ENCODE results near the gene TNFRSF18.
A peak's percentile ranks its signal among the peaks of the same experiment; 100 is the strongest.
"Not testable (repeated sequence)": the region's sequence is repeated elsewhere in the genome, so short reads cannot be mapped to it uniquely, and the experiment has no call there.

The TNFRSF18 gene

DNA sequence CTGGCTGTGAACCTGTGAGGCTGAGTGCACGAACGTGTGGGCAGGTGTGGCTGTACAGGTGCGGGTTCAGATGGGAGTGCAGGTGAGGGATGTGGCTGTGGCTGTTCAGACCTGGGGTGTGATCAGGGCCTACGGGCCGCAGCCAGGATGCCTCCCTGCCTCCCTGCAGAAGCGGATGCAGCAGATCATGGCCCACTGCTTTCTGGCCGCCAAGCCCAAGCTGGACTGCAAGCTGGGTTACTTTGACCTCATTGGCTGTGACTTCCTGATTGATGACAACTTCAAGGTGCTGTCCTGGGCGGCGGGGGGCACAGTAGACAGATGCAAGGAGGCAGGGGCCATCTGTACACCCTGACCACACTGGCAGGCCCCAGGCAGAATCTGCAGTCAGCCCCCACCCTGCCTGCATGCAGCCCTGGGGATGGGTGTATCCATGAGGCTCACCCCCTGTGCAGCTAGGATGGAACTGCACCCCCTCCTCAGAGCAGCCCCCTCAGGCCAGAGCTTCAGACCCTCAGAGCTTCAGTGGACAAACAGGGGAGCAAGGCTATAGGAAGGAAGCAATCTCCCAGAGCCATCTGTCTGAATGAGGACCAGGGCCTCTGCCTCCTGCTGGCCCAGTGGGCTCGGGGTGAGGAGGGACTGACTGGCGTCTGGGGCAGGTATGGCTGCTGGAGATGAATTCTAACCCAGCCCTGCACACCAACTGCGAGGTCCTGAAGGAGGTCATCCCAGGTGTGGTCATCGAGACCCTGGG lies 9.8 kb downstream of the TNFRSF18 start:
- peak; percentile 14 for DNase-seq

DNA sequence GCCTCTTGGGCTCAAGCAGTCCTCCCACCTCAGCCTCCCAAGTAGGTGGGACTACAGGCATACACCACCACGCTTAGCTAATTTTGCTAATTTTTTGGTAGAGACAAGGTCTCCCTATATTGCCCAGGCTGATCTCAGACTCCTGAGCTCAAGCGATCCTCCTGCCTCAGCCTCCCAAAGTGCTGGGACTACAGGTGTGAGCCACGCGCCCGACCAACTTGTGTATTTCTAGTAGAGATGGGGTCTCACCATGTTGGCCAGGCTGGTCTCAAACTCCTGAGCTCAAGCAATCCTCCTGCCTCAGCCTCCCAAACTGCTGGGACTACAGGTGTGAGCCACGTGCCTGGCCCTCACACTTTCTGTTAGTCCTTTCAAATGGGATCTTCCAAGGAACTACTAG lies 10.7 kb downstream of the TNFRSF18 start:
- not testable (repeated sequence) for DNase-seq

- DNase-seq = no peak
Observed at GRCh38 chr1:1194723-1195122, 11.7 kb downstream of the TNFRSF18 start.

- DNase-seq = no peak
Observed at GRCh38 chr1:1191734-1192133, 14.7 kb downstream of the TNFRSF18 start.

DNA sequence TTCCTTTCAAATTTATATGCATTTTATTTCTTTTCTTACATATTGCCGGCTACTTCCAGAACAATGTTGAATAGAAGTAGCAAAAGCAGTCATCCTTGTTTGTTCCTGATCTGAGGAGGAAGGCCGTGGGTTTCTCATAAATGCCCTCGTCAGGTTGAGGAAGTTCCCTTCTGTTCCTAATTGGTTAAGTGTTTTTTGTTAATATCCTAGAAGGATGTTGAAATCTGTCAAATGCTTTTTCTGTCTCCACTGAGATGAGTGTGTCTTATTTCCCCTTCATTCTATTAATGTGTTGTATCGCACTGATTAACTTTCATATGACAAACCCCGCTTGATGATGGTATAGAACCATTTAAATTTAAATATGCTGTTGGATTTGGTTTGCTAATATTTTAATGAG lies 17.3 kb downstream of the TNFRSF18 start:
- DNase-seq = no peak

- DNase-seq = no peak
Observed at GRCh38 chr1:1187938-1188337, 18.5 kb downstream of the TNFRSF18 start.

- DNase-seq = peak; percentile 27
Observed at GRCh38 chr1:1185101-1185765, 21.2 kb downstream of the TNFRSF18 start.

DNA sequence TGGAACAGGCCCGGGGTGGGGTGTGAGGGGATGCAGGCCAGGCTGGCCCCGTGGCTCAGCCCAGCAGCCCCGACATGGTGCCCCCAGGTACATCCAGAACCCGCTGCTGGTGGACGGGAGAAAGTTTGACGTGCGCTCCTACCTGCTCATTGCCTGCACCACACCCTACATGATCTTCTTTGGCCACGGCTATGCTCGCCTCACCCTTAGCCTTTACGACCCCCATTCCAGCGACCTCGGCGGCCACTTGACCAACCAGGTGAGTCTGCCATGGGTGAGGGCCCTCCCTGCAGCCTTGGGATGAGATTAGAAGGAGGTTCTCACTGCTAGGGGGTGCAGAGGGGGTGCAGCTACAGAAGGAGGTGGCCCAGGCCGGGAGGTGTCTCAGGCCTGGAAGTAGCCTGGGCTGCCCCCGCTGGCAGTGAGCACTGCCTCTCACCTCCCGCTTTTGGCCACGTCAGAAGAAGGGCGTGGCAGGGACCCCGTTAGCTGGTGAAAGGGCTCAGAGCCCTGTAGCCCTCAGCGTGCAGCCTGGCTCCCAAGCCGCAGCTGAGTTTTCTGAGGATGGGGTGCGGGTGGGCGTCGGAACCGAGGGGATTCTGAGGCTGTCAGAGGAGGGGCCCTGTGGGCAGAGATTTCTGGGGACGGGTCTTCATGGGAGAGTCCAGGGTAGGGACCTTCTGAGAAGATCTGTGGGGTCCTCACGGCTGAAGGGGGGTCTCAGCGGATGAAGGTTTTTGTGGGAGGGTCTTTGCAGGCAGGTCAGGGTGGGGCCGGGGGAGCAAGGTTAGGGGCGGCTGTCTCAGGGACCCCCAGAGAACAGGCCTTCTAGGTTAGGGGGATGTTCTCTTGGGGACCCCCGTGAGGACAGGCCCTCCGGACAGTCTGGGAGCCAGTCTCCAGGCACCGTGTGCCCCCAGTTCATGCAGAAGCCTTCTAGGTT lies 22.3 kb downstream of the TNFRSF18 start:
- peak; percentile 20 for DNase-seq

- peak; percentile 32 for DNase-seq
Observed at GRCh38 chr1:1183221-1183747, 23.1 kb downstream of the TNFRSF18 start.

DNA sequence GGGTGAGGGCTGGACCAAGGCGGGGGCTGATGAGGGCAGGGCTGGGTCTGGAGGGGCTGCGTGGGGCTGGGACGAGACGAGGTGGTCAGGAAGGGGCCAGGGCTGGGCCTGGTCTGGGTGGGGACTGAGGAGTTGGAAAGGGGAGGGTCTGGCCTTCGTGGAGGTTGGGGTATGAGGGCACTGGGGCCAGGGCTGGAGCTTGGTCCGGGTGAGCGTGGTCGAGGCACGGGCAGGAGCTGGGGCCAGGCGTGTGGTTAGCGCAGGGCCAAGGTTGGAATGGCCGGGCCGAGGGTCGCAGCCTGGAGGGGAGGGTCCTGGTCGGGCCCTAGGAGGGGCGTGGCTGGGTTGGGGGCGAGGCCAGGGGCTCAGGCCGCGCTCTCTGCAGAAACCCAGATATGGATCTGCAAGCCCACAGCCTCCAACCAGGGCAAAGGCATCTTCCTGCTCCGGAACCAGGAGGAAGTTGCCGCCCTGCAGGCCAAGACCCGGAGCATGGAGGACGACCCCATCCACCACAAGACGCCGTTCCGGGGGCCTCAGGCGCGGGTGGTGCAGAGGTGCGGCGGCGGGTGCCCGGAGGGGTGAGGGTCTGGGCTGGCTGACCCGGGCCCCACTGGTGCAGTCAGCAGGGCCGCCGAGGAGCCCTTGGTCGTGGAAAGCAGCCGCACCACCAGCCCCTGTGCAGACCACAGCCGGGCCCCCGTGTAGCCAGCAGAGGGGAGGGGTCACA lies 23.7 kb downstream of the TNFRSF18 start:
- peak; percentile 18 for DNase-seq

GRCh38 chr1:1181938-1182410 lies 24.4 kb downstream of the TNFRSF18 start:
- peak; percentile 19 for DNase-seq

GRCh38 chr1:1181129-1181937 lies 25.1 kb downstream of the TNFRSF18 start:
- DNase-seq = peak; percentile 22

- DNase-seq = peak; percentile 14
Observed at GRCh38 chr1:1179983-1180861, 26.2 kb downstream of the TNFRSF18 start.

DNA sequence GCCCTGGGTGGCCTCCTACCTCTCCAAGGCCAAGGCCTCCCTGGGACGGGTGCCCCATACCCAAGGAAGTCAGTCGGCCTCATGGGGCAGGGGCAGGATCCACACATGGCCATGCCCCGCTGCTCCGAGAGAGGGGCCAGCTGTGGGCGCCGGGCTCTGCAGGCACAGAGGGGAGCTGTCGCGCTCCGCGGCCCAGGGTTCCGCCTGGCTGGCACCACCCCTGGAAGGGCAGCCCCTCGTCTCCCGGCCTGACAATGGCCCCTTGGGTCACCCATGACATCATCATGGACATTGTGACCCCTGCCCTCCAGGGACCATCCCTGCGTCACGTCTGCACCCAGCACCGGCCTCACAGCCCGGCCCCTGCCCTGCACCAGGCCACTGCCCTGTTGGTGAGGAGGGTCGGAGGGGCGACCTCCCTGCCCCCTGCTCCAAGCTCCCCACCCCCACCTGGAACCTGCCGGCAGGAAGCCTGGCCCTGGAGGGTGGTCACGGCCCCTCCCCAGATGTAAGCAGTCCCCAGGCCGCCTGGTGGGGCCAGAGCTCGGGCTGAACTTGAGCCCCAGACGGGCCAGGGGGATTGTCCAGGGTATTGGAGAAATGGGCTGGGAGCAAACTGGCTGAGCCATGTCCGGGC lies 26.9 kb downstream of the TNFRSF18 start:
- DNase-seq = peak; percentile 14

DNA sequence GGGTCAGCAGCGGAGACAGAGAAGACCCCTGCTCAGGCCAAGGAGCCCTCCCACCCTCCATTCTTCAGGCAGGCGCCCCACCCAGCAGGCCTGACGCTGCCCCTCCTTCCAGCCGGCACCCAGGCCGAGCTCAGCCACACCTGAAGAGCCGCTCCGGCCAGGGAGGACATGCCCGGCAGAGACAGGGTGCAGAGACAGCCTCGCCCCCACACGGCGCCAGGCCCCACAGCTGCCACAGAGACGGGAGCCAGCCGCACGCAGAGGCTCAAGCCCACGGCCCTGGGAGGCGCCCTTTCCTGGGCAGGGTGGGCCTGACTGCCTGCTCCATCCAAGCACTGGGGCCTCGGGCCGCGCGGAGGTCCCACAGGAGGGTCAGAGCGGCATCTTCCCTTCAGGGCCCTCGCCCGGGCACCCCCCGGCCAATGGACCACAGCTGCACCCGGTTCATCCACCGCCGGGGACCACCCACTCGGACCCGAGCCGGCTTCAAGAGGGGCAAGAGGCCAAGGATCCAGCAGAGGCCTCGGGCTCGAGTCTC lies 27.5 kb downstream of the TNFRSF18 start:
- DNase-seq = peak; percentile 13

GRCh38 chr1:1177452-1178206 lies 28.8 kb downstream of the TNFRSF18 start:
- no peak for DNase-seq

DNA sequence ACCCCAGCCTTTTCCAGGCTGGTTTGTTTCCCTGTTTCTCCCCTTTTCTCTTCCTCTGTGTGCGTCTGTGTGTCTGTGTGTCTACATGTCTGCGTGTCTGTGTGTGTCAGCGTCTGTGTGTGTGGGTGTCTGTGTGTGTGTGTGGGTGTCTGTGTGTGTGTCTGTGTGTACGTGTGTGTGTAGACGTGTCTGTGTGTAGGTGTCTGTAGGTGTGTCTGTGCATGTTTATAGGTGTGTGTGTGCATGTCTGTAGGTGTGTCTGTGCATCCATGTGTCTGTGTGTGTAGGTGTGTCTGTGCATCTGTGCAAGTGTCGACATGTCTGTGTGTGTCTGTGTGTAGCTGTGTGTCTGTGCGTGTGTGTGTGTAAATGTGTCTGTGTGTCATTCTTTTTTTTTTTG lies 29.5 kb downstream of the TNFRSF18 start:
- DNase-seq = no peak

DNA sequence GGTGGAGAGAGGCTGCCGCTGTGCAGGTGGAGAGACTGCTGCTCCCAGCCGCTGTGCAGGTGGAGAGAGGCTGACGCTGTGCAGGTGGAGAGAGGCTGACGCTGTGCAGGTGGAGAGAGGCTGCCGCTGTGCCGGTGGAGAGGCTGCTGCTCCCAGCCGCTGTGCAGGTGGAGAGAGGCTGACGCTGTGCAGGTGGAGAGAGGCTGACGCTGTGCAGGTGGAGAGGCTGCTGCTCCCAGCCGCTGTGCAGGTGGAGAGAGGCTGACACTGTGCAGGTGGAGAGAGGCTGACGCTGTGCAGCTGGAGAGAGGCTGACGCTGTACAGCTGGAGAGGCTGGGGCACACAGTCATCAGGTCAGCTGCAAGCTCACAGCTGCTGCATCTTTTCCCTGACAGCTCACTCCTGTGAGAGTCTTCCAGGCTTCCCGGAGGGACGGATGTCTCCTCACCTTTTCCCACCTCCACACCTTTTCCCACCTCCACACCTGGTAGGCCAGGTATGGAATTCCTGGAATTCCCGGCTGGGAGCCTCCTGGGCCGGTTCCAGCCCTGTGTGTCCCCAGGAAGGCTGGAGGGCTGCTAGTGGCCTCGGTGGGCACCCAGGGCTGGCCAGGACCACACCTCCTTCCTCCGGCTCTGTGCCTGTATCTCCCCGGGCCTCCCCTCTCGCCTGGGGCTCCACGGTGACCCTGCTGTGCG lies 30.2 kb downstream of the TNFRSF18 start:
- not testable (repeated sequence) for DNase-seq
